Rectal smooth muscle tissue (tissue), 1 donor: ENCODE measurements around the gene ARSJ.
"Not testable (repeated sequence)": the region's sequence is repeated elsewhere in the genome, so short reads cannot be mapped to it uniquely, and the experiment has no call there.

Experiments
- H3K27ac ChIP-seq: one replicate; pipeline ENCODE4 v1.7.0; 2013; ENCODE audit warnings: low read depth, low read length, inconsistent platforms
- H3K27me3 ChIP-seq: one replicate; pipeline ENCODE4 v1.7.0; 2013; ENCODE audit warnings: low read length; ENCODE audit not compliant: control insufficient read depth, insufficient read depth
- H3K36me3 ChIP-seq: one replicate; pipeline ENCODE4 v1.7.0; 2013; ENCODE audit warnings: low read length; ENCODE audit not compliant: control insufficient read depth, insufficient read depth
- H3K4me1 ChIP-seq: one replicate; pipeline ENCODE4 v1.7.0; 2013; ENCODE audit warnings: low read length; ENCODE audit not compliant: control insufficient read depth, insufficient read depth
- H3K4me3 ChIP-seq: one replicate; pipeline ENCODE4 v1.7.0; 2013; ENCODE audit warnings: low read length
- H3K9ac ChIP-seq: one replicate; pipeline ENCODE4 v1.7.0; 2013; ENCODE audit warnings: low read length

ARSJ gene

GRCh38 chr4:113947484-113947883 is 32.0 kb downstream of the ARSJ start:
- Histone ChIP-seq H3K27ac (no peak overlapping the region), H3K9ac (no peak overlapping the region), H3K4me3 (no peak overlapping the region), H3K4me1 (peaks cover 4% of the 10 kb centered on the region), H3K27me3 (no peaks in the 10 kb centered on the region), H3K36me3 (no peaks in the 10 kb centered on the region)

- Histone ChIP-seq H3K4me3 (no peak overlapping the region), H3K27me3 (no peaks in the 10 kb centered on the region), H3K9ac (no peak overlapping the region), H3K4me1 (no peaks in the 10 kb centered on the region), H3K36me3 (no peaks in the 10 kb centered on the region), H3K27ac (no peak overlapping the region)
Observed at GRCh38 chr4:113945906-113946305, 33.5 kb downstream of the ARSJ start.

GRCh38 chr4:113943863-113944262 is 35.6 kb downstream of the ARSJ start:
- Histone ChIP-seq H3K27me3 (no peaks in the 10 kb centered on the region), H3K9ac (no peak overlapping the region), H3K27ac (no peak overlapping the region), H3K4me3 (no peak overlapping the region), H3K36me3 (no peaks in the 10 kb centered on the region), H3K4me1 (no peaks in the 10 kb centered on the region)

- H3K27me3 ChIP-seq: no peaks in the 10 kb centered on the region
- H3K9ac ChIP-seq: no peak overlapping the region
- H3K4me1 ChIP-seq: no peaks in the 10 kb centered on the region
- no peak overlapping the region for H3K27ac ChIP-seq
- H3K36me3 ChIP-seq: no peaks in the 10 kb centered on the region
- H3K4me3 ChIP-seq: no peak overlapping the region
Observed at GRCh38 chr4:113943085-113943484, 36.4 kb downstream of the ARSJ start.

GRCh38 chr4:113941836-113942235 is 37.6 kb downstream of the ARSJ start:
- Histone ChIP-seq H3K4me3 (no peak overlapping the region), H3K36me3 (no peaks in the 10 kb centered on the region), H3K4me1 (no peaks in the 10 kb centered on the region), H3K27ac (no peak overlapping the region), H3K9ac (no peak overlapping the region), H3K27me3 (no peaks in the 10 kb centered on the region)

- not testable (repeated sequence) for H3K27me3 ChIP-seq, H3K4me1 ChIP-seq, H3K9ac ChIP-seq, H3K36me3 ChIP-seq, H3K27ac ChIP-seq, H3K4me3 ChIP-seq
Observed at GRCh38 chr4:113940103-113940502, 39.3 kb downstream of the ARSJ start.

GRCh38 chr4:113935190-113935589 is 44.3 kb downstream of the ARSJ start:
- no peak overlapping the region for H3K9ac ChIP-seq
- no peaks in the 10 kb centered on the region for H3K27me3 ChIP-seq
- no peak overlapping the region for H3K4me3 ChIP-seq
- H3K36me3 ChIP-seq: no peaks in the 10 kb centered on the region
- H3K27ac ChIP-seq: no peak overlapping the region
- no peaks in the 10 kb centered on the region for H3K4me1 ChIP-seq

- not testable (repeated sequence) for H3K4me3 ChIP-seq, H3K9ac ChIP-seq, H3K36me3 ChIP-seq, H3K27me3 ChIP-seq, H3K27ac ChIP-seq, H3K4me1 ChIP-seq
Observed at GRCh38 chr4:113924706-113925105, 54.7 kb downstream of the ARSJ start.

GRCh38 chr4:113921089-113921794 is 58.2 kb downstream of the ARSJ start:
- Histone ChIP-seq H3K27me3 (no peaks in the 10 kb centered on the region), H3K27ac (no peak overlapping the region), H3K4me3 (no peak overlapping the region), H3K36me3 (no peaks in the 10 kb centered on the region), H3K9ac (no peak overlapping the region), H3K4me1 (no peaks in the 10 kb centered on the region)

GRCh38 chr4:113919611-113920010 is 59.8 kb downstream of the ARSJ start:
- no peak overlapping the region for H3K27ac ChIP-seq
- no peaks in the 10 kb centered on the region for H3K36me3 ChIP-seq
- H3K4me3 ChIP-seq: no peak overlapping the region
- no peaks in the 10 kb centered on the region for H3K27me3 ChIP-seq
- no peaks in the 10 kb centered on the region for H3K4me1 ChIP-seq
- no peak overlapping the region for H3K9ac ChIP-seq

GRCh38 chr4:113919145-113919544 is 60.3 kb downstream of the ARSJ start:
- Histone ChIP-seq H3K4me3 (no peak overlapping the region), H3K27ac (no peak overlapping the region), H3K36me3 (no peaks in the 10 kb centered on the region), H3K27me3 (no peaks in the 10 kb centered on the region), H3K4me1 (no peaks in the 10 kb centered on the region), H3K9ac (no peak overlapping the region)

GRCh38 chr4:113908829-113909228 is 70.6 kb downstream of the ARSJ start:
- H3K4me3 ChIP-seq: no peak overlapping the region
- no peaks in the 10 kb centered on the region for H3K4me1 ChIP-seq
- no peak overlapping the region for H3K27ac ChIP-seq
- no peak overlapping the region for H3K9ac ChIP-seq
- no peaks in the 10 kb centered on the region for H3K36me3 ChIP-seq
- H3K27me3 ChIP-seq: no peaks in the 10 kb centered on the region

- no peaks in the 10 kb centered on the region for H3K27me3 ChIP-seq
- no peak overlapping the region for H3K27ac ChIP-seq
- peaks cover 3% of the 10 kb centered on the region for H3K36me3 ChIP-seq
- H3K9ac ChIP-seq: no peak overlapping the region
- H3K4me3 ChIP-seq: no peak overlapping the region
- no peaks in the 10 kb centered on the region for H3K4me1 ChIP-seq
Observed at GRCh38 chr4:113907559-113907958, 71.9 kb downstream of the ARSJ start.
